ENCODE data around the gene LINC01488.

Gene LINC01488

DNA sequence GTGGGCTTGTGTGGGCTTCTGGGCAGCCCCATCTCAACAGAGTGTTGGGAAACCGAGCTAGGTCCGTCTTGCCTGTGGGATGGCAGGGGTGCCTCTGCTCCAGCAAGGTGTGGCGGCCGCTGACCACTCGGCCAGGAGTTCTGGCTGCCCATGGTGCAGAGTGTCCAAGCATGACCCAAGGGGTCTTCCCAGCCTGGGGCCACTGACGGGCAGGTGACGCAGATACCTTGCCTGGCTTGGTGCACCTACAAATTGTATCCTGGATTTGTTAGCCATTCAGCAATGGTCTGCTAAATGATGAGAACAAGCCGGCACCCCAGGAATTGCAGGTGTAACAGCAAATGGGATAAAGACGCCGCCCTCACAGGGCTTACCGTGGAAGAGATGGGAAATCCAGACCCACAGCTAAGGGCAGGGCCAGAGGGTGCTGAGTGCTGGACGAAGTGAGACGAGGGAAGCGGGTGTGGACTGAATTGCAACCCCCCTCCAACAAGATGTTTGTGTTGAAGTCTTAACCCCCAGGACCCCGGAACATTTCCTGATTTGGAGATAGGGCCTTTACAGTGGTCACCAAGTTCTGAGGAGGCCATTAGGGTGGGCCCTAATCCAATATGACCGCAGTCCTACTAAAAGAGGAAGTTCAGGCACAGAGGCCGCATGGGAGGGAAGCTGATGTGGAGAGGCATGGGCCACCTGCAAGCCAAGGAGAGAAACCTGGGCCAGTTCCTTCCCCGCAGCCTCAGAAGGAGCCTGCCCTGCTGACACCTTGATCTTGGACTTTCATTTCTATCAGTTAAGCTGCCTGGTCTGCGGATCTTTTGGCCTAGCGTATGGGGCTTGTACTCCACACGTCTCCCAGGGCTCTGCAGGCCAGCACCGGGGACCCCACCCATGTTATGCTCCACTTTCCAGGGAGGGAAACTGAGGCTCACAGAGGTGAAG, 45.2 kb upstream of the LINC01488 start:
- TF ChIP-seq GLIS3 (CRISPR knock-in tag; IDR thresholded peaks at IDR 0.05): no peak
- TF ChIP-seq RARB (CRISPR knock-in tag; IDR thresholded peaks at IDR 0.05): no peak
- TF ChIP-seq, protein P1, sequence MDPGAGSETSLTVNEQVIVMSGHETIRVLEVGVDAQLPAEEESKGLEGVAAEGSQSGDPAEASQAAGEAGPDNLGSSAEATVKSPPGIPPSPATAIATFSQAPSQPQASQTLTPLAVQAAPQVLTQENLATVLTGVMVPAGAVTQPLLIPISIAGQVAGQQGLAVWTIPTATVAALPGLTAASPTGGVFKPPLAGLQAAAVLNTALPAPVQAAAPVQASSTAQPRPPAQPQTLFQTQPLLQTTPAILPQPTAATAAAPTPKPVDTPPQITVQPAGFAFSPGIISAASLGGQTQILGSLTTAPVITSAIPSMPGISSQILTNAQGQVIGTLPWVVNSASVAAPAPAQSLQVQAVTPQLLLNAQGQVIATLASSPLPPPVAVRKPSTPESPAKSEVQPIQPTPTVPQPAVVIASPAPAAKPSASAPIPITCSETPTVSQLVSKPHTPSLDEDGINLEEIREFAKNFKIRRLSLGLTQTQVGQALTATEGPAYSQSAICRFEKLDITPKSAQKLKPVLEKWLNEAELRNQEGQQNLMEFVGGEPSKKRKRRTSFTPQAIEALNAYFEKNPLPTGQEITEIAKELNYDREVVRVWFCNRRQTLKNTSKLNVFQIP (CRISPR knock-in tag; IDR thresholded peaks at IDR 0.05; ENCODE audit: borderline replicate concordance, low read depth): no peak
- ATAC-seq: no peak

DNA sequence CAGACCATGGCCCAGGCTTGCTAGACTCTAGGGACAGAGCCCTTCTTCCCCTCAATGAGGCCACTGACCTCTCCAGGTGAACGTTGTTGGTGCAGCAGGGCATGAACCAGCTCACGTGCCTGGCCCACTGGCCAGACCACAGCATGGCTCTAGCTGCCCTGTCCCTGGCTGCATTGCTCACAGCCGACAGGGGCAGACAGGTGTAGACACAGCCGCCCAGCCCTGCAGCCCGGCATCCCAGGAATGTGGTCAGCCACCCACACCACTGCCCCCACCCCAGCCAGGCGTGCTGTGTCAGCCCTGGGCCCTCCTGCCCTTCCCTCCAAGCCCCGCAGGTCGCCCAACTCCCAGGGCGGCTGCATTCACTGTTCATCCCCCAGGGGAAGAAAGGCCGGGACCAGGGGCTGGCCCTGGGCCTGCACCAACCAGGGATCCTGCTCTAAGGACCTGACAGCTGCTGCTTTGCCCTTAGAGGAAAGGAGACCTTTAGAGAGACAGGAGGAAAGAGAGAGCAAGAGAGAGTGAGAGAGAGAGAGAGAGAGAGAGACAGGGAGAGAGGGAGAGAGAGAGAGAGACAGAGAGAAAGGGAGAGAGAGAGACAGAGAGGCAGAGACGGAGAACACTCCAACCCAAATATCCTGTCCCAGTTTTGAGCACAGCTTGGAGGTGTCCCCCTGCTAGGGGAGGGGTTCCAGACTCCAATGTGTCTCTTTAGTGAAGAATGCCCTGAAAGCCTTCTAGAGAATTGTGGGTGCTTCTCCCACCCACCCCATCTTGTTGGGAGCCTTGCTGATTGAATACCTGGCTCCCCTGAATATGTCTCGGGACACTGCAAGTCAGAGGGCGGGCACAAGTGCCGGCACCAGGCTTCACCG, 44.2 kb upstream of the LINC01488 start:
- ATAC-seq: peak; percentile 64
- no peak for TF ChIP-seq TCF4 (CRISPR knock-in tag; IDR thresholded peaks at IDR 0.05; ENCODE audit: borderline replicate concordance)
- no peak for TF ChIP-seq GLIS3 (CRISPR knock-in tag; IDR thresholded peaks at IDR 0.05)
- TF ChIP-seq, protein P2, sequence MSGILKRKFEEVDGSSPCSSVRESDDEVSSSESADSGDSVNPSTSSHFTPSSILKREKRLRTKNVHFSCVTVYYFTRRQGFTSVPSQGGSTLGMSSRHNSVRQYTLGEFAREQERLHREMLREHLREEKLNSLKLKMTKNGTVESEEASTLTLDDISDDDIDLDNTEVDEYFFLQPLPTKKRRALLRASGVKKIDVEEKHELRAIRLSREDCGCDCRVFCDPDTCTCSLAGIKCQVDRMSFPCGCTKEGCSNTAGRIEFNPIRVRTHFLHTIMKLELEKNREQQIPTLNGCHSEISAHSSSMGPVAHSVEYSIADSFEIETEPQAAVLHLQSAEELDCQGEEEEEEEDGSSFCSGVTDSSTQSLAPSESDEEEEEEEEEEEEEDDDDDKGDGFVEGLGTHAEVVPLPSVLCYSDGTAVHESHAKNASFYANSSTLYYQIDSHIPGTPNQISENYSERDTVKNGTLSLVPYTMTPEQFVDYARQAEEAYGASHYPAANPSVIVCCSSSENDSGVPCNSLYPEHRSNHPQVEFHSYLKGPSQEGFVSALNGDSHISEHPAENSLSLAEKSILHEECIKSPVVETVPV (CRISPR knock-in tag; IDR thresholded peaks at IDR 0.05): no peak
- TF ChIP-seq ZFP3 (CRISPR knock-in tag; IDR thresholded peaks at IDR 0.05): no peak
- no peak for TF ChIP-seq ZC3H10 (CRISPR knock-in tag; IDR thresholded peaks at IDR 0.05)
- TF ChIP-seq, protein P3, sequence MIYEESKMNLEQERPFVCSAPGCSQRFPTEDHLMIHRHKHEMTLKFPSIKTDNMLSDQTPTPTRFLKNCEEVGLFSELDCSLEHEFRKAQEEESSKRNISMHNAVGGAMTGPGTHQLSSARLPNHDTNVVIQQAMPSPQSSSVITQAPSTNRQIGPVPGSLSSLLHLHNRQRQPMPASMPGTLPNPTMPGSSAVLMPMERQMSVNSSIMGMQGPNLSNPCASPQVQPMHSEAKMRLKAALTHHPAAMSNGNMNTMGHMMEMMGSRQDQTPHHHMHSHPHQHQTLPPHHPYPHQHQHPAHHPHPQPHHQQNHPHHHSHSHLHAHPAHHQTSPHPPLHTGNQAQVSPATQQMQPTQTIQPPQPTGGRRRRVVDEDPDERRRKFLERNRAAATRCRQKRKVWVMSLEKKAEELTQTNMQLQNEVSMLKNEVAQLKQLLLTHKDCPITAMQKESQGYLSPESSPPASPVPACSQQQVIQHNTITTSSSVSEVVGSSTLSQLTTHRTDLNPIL (CRISPR knock-in tag; IDR thresholded peaks at IDR 0.05; ENCODE audit: low read depth): no peak
- no peak for TF ChIP-seq ZNF8 (CRISPR knock-in tag; IDR thresholded peaks at IDR 0.05)
- TF ChIP-seq PPARA (CRISPR knock-in tag; IDR thresholded peaks at IDR 0.05; ENCODE audit: borderline replicate concordance): no peak
- no peak for TF ChIP-seq CSDC2 (CRISPR knock-in tag; IDR thresholded peaks at IDR 0.05)
- TF ChIP-seq, protein P1 (CRISPR knock-in tag; IDR thresholded peaks at IDR 0.05; ENCODE audit: borderline replicate concordance, low read depth): no peak
- TF ChIP-seq, protein P4, sequence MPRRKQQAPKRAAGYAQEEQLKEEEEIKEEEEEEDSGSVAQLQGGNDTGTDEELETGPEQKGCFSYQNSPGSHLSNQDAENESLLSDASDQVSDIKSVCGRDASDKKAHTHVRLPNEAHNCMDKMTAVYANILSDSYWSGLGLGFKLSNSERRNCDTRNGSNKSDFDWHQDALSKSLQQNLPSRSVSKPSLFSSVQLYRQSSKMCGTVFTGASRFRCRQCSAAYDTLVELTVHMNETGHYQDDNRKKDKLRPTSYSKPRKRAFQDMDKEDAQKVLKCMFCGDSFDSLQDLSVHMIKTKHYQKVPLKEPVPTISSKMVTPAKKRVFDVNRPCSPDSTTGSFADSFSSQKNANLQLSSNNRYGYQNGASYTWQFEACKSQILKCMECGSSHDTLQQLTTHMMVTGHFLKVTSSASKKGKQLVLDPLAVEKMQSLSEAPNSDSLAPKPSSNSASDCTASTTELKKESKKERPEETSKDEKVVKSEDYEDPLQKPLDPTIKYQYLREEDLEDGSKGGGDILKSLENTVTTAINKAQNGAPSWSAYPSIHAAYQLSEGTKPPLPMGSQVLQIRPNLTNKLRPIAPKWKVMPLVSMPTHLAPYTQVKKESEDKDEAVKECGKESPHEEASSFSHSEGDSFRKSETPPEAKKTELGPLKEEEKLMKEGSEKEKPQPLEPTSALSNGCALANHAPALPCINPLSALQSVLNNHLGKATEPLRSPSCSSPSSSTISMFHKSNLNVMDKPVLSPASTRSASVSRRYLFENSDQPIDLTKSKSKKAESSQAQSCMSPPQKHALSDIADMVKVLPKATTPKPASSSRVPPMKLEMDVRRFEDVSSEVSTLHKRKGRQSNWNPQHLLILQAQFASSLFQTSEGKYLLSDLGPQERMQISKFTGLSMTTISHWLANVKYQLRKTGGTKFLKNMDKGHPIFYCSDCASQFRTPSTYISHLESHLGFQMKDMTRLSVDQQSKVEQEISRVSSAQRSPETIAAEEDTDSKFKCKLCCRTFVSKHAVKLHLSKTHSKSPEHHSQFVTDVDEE (CRISPR knock-in tag; IDR thresholded peaks at IDR 0.05): no peak

DNA sequence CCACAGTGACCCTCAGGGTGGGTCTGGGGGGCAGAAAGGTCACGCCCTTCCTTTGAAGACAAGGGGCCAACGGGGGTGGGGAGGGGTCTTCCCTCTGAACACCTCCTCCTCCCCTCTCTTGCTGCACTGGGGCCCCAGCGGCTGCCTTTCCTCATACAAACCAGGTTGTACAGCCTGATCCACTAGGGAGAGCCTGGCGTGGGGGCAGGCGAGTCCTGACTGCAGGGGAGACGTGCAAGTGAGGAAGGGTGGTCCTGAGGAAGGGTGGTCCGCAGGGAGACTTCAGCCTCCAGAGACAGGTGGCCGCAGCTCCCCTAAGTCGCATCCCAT, 43.6 kb upstream of the LINC01488 start:
- ATAC-seq: no peak
- TF ChIP-seq, protein P2 (CRISPR knock-in tag; IDR thresholded peaks at IDR 0.05): no peak
- no peak for TF ChIP-seq RARB (CRISPR knock-in tag; IDR thresholded peaks at IDR 0.05)
- TF ChIP-seq CSDC2 (CRISPR knock-in tag; IDR thresholded peaks at IDR 0.05): no peak
- TF ChIP-seq TOX (CRISPR knock-in tag; IDR thresholded peaks at IDR 0.05; ENCODE audit: borderline replicate concordance): no peak
- TF ChIP-seq ARNTL (CRISPR knock-in tag; IDR thresholded peaks at IDR 0.05; ENCODE audit: borderline replicate concordance, low read depth): no peak
- TF ChIP-seq, protein P1 (CRISPR knock-in tag; IDR thresholded peaks at IDR 0.05; ENCODE audit: borderline replicate concordance, low read depth): no peak
- no peak for TF ChIP-seq ZNF565 (CRISPR knock-in tag; conservative IDR thresholded peaks at IDR 0.05; ENCODE audit: low read depth)
- TF ChIP-seq, protein P3 (CRISPR knock-in tag; IDR thresholded peaks at IDR 0.05; ENCODE audit: low read depth): no peak
- TF ChIP-seq, protein P5, sequence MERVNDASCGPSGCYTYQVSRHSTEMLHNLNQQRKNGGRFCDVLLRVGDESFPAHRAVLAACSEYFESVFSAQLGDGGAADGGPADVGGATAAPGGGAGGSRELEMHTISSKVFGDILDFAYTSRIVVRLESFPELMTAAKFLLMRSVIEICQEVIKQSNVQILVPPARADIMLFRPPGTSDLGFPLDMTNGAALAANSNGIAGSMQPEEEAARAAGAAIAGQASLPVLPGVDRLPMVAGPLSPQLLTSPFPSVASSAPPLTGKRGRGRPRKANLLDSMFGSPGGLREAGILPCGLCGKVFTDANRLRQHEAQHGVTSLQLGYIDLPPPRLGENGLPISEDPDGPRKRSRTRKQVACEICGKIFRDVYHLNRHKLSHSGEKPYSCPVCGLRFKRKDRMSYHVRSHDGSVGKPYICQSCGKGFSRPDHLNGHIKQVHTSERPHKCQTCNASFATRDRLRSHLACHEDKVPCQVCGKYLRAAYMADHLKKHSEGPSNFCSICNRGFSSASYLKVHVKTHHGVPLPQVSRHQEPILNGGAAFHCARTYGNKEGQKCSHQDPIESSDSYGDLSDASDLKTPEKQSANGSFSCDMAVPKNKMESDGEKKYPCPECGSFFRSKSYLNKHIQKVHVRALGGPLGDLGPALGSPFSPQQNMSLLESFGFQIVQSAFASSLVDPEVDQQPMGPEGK (CRISPR knock-in tag; IDR thresholded peaks at IDR 0.05; ENCODE audit: borderline replicate concordance): no peak
- no peak for TF ChIP-seq BACH2 (CRISPR knock-in tag; IDR thresholded peaks at IDR 0.05; ENCODE audit: borderline replicate concordance)
